Subcutaneous adipose tissue (tissue), 4 donors: Measurements from ENCODE around the gene KRTAP16-1. TPM values are rescaled to one million over a fixed set of nuclear protein-coding genes. Genes with fewer than 3 reads are reported as not detected.

ENCODE experiments used
- CTCF ChIP-seq: fragments of 450-650 bp; IDR thresholded peaks from one replicate; pipeline ENCODE4 v1.5.1; 2016; ENCODE audit warnings: low read depth, mild to moderate bottlenecking, control low read depth, antibody characterized with exemption, moderate library complexity
- total RNA-seq, 4 donors: library from RNA; depleted of rRNA; stranded (reverse); fragments of >200 nt; gene quantifications; one replicate each; pipeline ENCODE4 v1.1.0, GENCODE V29; 2016

KRTAP16-1 gene
- total RNA-seq, 4 donors from 2014 or later, result not detected

- no peak for TF ChIP-seq CTCF
These were observed 25.5 kb upstream of the KRTAP16-1 start for GRCh38 chr17:41334385-41335305.

- no peak for TF ChIP-seq CTCF
These were observed 24.7 kb upstream of the KRTAP16-1 start for GRCh38 chr17:41333836-41334235.

- no peak for TF ChIP-seq CTCF
These were observed 24.0 kb upstream of the KRTAP16-1 start for GRCh38 chr17:41333098-41333497.

GRCh38 chr17:41332239-41332638, 23.1 kb upstream of the KRTAP16-1 start:
- TF ChIP-seq CTCF, result no peak

GRCh38 chr17:41331606-41332005, 22.5 kb upstream of the KRTAP16-1 start:
- TF ChIP-seq CTCF, result no peak

- no peak for TF ChIP-seq CTCF
These were observed 20.3 kb upstream of the KRTAP16-1 start for GRCh38 chr17:41329279-41329948.

- no peak for TF ChIP-seq CTCF
These were observed 19.1 kb upstream of the KRTAP16-1 start for GRCh38 chr17:41328207-41328606.
